Measurements from ENCODE around the gene ASXL1. TPM values are rescaled to one million over a fixed set of nuclear protein-coding genes. Genes with fewer than 3 reads are reported as not detected.
"Not testable (repeated sequence)": the region's sequence is repeated elsewhere in the genome, so short reads cannot be mapped to it uniquely, and the experiment has no call there.

Gene ASXL1
- total RNA-seq, 2 experiments from 2014 or later = 110 TPM

GRCh38 chr20:32404017-32404416, 45.9 kb downstream of the ASXL1 start:
- ChIA-PET POLR2A (no interaction called here), CTCF (interaction anchor here (1.2 kb wide), 1 partner anchor 10 kb away, joined by 3 read pairs; no protein-coding TSS in a partner anchor)
- H3K36me3 Mint-ChIP-seq (ENCODE audit: low read depth) = peaks cover 40% of the 10 kb centered on the region
- H3K27me3 Mint-ChIP-seq = no peaks in the 10 kb centered on the region
- no peak for DNase-seq
- H3K9me3 Mint-ChIP-seq = no peaks in the 10 kb centered on the region
- H3K4me1 Mint-ChIP-seq = peaks cover 47% of the 10 kb centered on the region
- no peak overlapping the region for H3K27ac Mint-ChIP-seq
- H3K4me3 Mint-ChIP-seq = no peak overlapping the region

- H3K27me3 Mint-ChIP-seq = no peaks in the 10 kb centered on the region
- H3K4me1 Mint-ChIP-seq = peaks cover 37% of the 10 kb centered on the region
- no peak for DNase-seq
- CTCF ChIA-PET = no interaction called here
- no peaks in the 10 kb centered on the region for H3K9me3 Mint-ChIP-seq
- POLR2A ChIA-PET = interaction anchor here (0.7 kb wide), 1 partner anchor 15 kb away, joined by 3 read pairs; no protein-coding TSS in a partner anchor
- H3K27ac Mint-ChIP-seq = peak overlapping the region; percentile 84
- no peak overlapping the region for H3K4me3 Mint-ChIP-seq
- peaks cover 26% of the 10 kb centered on the region for H3K36me3 Mint-ChIP-seq (ENCODE audit: low read depth)
These were observed 48.6 kb downstream of the ASXL1 start for GRCh38 chr20:32406701-32407100.

- Mint-ChIP-seq H3K4me3 (peak overlapping the region; percentile 3), H3K36me3 (ENCODE audit: low read depth) (peaks cover 28% of the 10 kb centered on the region), H3K4me1 (peaks cover 42% of the 10 kb centered on the region), H3K27ac (peak overlapping the region; percentile 84)
- H3K9me3 Mint-ChIP-seq, CTCF ChIA-PET, H3K27me3 Mint-ChIP-seq: not testable (repeated sequence)
- peak; percentile 71 for DNase-seq
- POLR2A ChIA-PET = interaction anchor here (0.7 kb wide), 1 partner anchor 14 kb away, joined by 3 read pairs; no protein-coding TSS in a partner anchor
These were observed 49.1 kb downstream of the ASXL1 start for GRCh38 chr20:32407131-32407750.

GRCh38 chr20:32411955-32412706, 54.0 kb downstream of the ASXL1 start:
- Mint-ChIP-seq H3K4me1 (peaks cover 55% of the 10 kb centered on the region), H3K27ac (peak overlapping the region; percentile 19), H3K9me3 (no peaks in the 10 kb centered on the region), H3K27me3 (no peaks in the 10 kb centered on the region), H3K36me3 (ENCODE audit: low read depth) (peaks cover 30% of the 10 kb centered on the region), H3K4me3 (no peak overlapping the region)
- POLR2A ChIA-PET = no interaction called here
- CTCF ChIA-PET = interaction anchor here (0.7 to 0.9 kb wide), 2 partner anchors 58 to 1000 kb away, joined by 3 read pairs; no protein-coding TSS in a partner anchor
- DNase-seq = no peak

GRCh38 chr20:32415494-32415893, 57.4 kb downstream of the ASXL1 start:
- ChIA-PET POLR2A (no interaction called here), CTCF (no interaction called here)
- no peak for DNase-seq
- Mint-ChIP-seq H3K36me3 (ENCODE audit: low read depth) (peaks cover 29% of the 10 kb centered on the region), H3K27ac (peak overlapping the region; percentile 6), H3K9me3 (no peaks in the 10 kb centered on the region), H3K4me1 (peaks cover 40% of the 10 kb centered on the region), H3K4me3 (no peak overlapping the region), H3K27me3 (no peaks in the 10 kb centered on the region)

- no peaks in the 10 kb centered on the region for H3K27me3 Mint-ChIP-seq
- H3K4me1 Mint-ChIP-seq = peaks cover 38% of the 10 kb centered on the region
- ChIA-PET CTCF (no interaction called here), POLR2A (no interaction called here)
- no peaks in the 10 kb centered on the region for H3K9me3 Mint-ChIP-seq
- no peak overlapping the region for H3K27ac Mint-ChIP-seq
- no peak overlapping the region for H3K4me3 Mint-ChIP-seq
- H3K36me3 Mint-ChIP-seq (ENCODE audit: low read depth) = peaks cover 30% of the 10 kb centered on the region
- DNase-seq = no peak
These were observed 58.1 kb downstream of the ASXL1 start for GRCh38 chr20:32416206-32416605.

GRCh38 chr20:32418376-32418775, 60.2 kb downstream of the ASXL1 start:
- H3K4me1 Mint-ChIP-seq = peaks cover 25% of the 10 kb centered on the region
- ChIA-PET POLR2A (no interaction called here), CTCF (no interaction called here)
- peaks cover 27% of the 10 kb centered on the region for H3K36me3 Mint-ChIP-seq (ENCODE audit: low read depth)
- no peak overlapping the region for H3K27ac Mint-ChIP-seq
- H3K4me3 Mint-ChIP-seq = no peak overlapping the region
- no peaks in the 10 kb centered on the region for H3K27me3 Mint-ChIP-seq
- DNase-seq = no peak
- no peaks in the 10 kb centered on the region for H3K9me3 Mint-ChIP-seq

GRCh38 chr20:32421290-32421689, 63.2 kb downstream of the ASXL1 start:
- CTCF ChIA-PET = interaction anchor here (0.8 to 2.1 kb wide), 2 partner anchors 10 to 26 kb away, joined by 3 to 6 read pairs; no protein-coding TSS in a partner anchor
- DNase-seq = no peak
- Mint-ChIP-seq H3K9me3 (no peaks in the 10 kb centered on the region), H3K4me3 (no peak overlapping the region), H3K4me1 (peaks cover 5% of the 10 kb centered on the region), H3K27me3 (no peaks in the 10 kb centered on the region), H3K36me3 (ENCODE audit: low read depth) (peaks cover 28% of the 10 kb centered on the region), H3K27ac (no peak overlapping the region)
- POLR2A ChIA-PET = interaction anchor here (0.6 kb wide), 1 partner anchor 14 kb away, joined by 3 read pairs; no protein-coding TSS in a partner anchor

GRCh38 chr20:32427996-32428395, 69.9 kb downstream of the ASXL1 start:
- CTCF ChIA-PET = interaction anchor here (0.8 to 1.5 kb wide), 3 partner anchors 10 to 334 kb away, joined by 3 to 4 read pairs (median 3); no protein-coding TSS in a partner anchor
- H3K27ac Mint-ChIP-seq = no peak overlapping the region
- POLR2A ChIA-PET = no interaction called here
- no peaks in the 10 kb centered on the region for H3K9me3 Mint-ChIP-seq
- H3K27me3 Mint-ChIP-seq = no peaks in the 10 kb centered on the region
- H3K4me3 Mint-ChIP-seq = no peak overlapping the region
- DNase-seq = no peak
- H3K4me1 Mint-ChIP-seq = peaks cover 1% of the 10 kb centered on the region
- peaks cover 59% of the 10 kb centered on the region for H3K36me3 Mint-ChIP-seq (ENCODE audit: low read depth)

- no peaks in the 10 kb centered on the region for H3K9me3 Mint-ChIP-seq
These were observed 71.2 kb downstream of the ASXL1 start for GRCh38 chr20:32429343-32429742.

GRCh38 chr20:32429745-32430360, 71.7 kb downstream of the ASXL1 start:
- peaks cover 72% of the 10 kb centered on the region for H3K36me3 Mint-ChIP-seq (ENCODE audit: low read depth)
- H3K27me3 Mint-ChIP-seq = no peaks in the 10 kb centered on the region
- H3K4me3 Mint-ChIP-seq = no peak overlapping the region
- DNase-seq = no peak
- ChIA-PET POLR2A (no interaction called here), CTCF (interaction anchor here (1.3 kb wide), 1 partner anchor 10 kb away, joined by 3 read pairs; no protein-coding TSS in a partner anchor)
- no peak overlapping the region for H3K27ac Mint-ChIP-seq
- H3K9me3 Mint-ChIP-seq = no peaks in the 10 kb centered on the region
- H3K4me1 Mint-ChIP-seq = peaks cover 1% of the 10 kb centered on the region

More at GRCh38 chr20:32429343-32429742, 71.2 kb downstream of the ASXL1 start:
- H3K27ac Mint-ChIP-seq = no peak overlapping the region
- peaks cover 1% of the 10 kb centered on the region for H3K4me1 Mint-ChIP-seq
- H3K4me3 Mint-ChIP-seq = no peak overlapping the region
- POLR2A ChIA-PET = no interaction called here
- CTCF ChIA-PET = no interaction called here
- no peak for DNase-seq
- H3K36me3 Mint-ChIP-seq (ENCODE audit: low read depth) = peaks cover 70% of the 10 kb centered on the region
- H3K27me3 Mint-ChIP-seq = no peaks in the 10 kb centered on the region

- Mint-ChIP-seq H3K27me3 (no peaks in the 10 kb centered on the region), H3K27ac (no peak overlapping the region), H3K4me1 (peaks cover 1% of the 10 kb centered on the region), H3K36me3 (ENCODE audit: low read depth) (peaks cover 73% of the 10 kb centered on the region), H3K4me3 (no peak overlapping the region), H3K9me3 (no peaks in the 10 kb centered on the region)
- CTCF ChIA-PET = interaction anchor here (1.3 to 1.9 kb wide), 2 partner anchors 8 to 9 kb away, joined by 3 to 6 read pairs; no protein-coding TSS in a partner anchor
- POLR2A ChIA-PET = no interaction called here
- DNase-seq = no peak
These were observed 73.3 kb downstream of the ASXL1 start for GRCh38 chr20:32431457-32431856.

- no peaks in the 10 kb centered on the region for H3K9me3 Mint-ChIP-seq
- H3K36me3 Mint-ChIP-seq (ENCODE audit: low read depth) = peaks cover 76% of the 10 kb centered on the region
- peak overlapping the region; percentile 16 for H3K27ac Mint-ChIP-seq
- no peak overlapping the region for H3K4me3 Mint-ChIP-seq
- no peaks in the 10 kb centered on the region for H3K27me3 Mint-ChIP-seq
- CTCF ChIA-PET = interaction anchor here (0.6 to 1.9 kb wide), 2 partner anchors 10 to 265 kb away, joined by 3 to 6 read pairs; no protein-coding TSS in a partner anchor
- H3K4me1 Mint-ChIP-seq = peaks cover 1% of the 10 kb centered on the region
- POLR2A ChIA-PET = no interaction called here
- DNase-seq = no peak
These were observed 74.1 kb downstream of the ASXL1 start for GRCh38 chr20:32432277-32432676.

All from activated CD4-positive, alpha-beta T cell treated with anti-CD3 and anti-CD28 coated beads, Interleukin-2, amount 10 ng/mL, durations not matched to agents 7 days and 5 days (primary cell).